ENCODE data around the gene IFT43. TPM values are rescaled to one million over a fixed set of nuclear protein-coding genes. Genes with fewer than 3 reads are reported as not detected.

Gene IFT43
- total RNA-seq, 1 donor from 2014 or later, result 21.9 TPM

DNA sequence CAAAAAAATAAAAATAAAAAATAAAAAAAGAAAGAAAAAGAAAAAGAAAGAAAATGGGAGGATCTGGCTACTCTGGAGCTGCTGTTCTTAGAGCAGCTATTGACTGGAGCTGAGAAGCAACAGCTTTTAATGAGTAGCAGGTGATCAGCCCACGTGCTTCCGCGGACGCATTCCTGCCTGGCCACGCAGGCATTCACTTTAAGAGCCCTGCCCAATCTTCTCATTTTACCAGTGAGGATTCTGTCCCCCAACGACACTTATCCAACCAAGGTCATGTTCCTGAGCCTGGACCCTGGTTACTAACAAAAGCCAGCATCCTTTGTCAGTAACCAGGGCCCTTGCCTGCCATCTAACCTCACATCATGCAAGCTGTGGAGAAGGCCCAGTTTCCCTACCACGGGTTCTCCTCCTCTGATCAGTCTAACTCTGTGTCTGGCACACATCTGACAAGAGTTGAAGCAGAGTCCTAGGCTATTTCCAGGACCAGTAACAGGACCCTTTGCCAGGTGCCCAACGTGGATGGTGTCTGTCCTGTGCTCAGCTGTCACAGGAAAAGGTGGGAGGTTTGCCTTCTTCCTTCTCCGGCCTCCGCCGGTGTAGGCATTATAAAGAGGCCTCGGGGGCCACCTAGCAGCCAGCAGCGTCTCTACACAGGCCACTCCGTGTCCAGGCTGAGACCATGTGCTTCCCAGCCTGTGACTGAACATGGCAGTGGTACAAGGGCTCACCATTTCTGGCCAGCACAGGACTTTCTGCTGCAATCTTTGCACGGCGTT, 105.2 kb downstream of the IFT43 start:
- DNase-seq, result no peak
- Histone ChIP-seq H3K27ac (no peak overlapping the region), H3K36me3 (no peaks in the 10 kb centered on the region), H3K4me1 (no peaks in the 10 kb centered on the region), H3K9me3 (no peaks in the 10 kb centered on the region), H3K27me3 (ENCODE audit: low read depth) (no peaks in the 10 kb centered on the region), H3K4me3 (no peak overlapping the region)
- intact Hi-C loops (cut with DNase I), result no loop called here
- peak; percentile 51 to 54 for ATAC-seq
- TF ChIP-seq, protein P1, sequence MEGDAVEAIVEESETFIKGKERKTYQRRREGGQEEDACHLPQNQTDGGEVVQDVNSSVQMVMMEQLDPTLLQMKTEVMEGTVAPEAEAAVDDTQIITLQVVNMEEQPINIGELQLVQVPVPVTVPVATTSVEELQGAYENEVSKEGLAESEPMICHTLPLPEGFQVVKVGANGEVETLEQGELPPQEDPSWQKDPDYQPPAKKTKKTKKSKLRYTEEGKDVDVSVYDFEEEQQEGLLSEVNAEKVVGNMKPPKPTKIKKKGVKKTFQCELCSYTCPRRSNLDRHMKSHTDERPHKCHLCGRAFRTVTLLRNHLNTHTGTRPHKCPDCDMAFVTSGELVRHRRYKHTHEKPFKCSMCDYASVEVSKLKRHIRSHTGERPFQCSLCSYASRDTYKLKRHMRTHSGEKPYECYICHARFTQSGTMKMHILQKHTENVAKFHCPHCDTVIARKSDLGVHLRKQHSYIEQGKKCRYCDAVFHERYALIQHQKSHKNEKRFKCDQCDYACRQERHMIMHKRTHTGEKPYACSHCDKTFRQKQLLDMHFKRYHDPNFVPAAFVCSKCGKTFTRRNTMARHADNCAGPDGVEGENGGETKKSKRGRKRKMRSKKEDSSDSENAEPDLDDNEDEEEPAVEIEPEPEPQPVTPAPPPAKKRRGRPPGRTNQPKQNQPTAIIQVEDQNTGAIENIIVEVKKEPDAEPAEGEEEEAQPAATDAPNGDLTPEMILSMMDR (IDR thresholded peaks at IDR 0.05), result peak; percentile 12

DNA sequence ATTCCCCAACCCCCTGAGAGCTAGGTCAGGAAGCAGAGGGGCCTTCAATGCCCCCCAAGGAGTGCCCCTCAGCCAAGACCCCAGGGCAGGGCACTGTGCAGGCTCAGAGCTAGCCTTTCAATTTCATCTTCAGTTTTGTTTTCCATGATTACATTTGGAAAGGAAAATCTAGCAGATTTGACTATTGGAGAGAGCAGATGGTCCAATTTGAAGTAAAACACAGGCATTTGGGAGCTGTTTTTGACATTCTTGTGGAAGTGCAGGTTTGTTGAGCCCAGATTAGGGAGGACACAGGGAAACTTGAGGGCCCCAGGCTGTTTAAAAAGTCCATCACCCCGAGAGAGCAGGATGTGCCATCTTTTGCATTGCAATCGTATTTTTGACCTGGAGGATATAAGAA, 107.5 kb downstream of the IFT43 start:
- no peak overlapping the region for H3K4me3 ChIP-seq
- no peaks in the 10 kb centered on the region for H3K4me1 ChIP-seq
- DNase-seq (no peak), ATAC-seq (no peak)
- TF ChIP-seq, protein P1 (IDR thresholded peaks at IDR 0.05), result no peak
- no peaks in the 10 kb centered on the region for H3K36me3 ChIP-seq
- H3K9me3 ChIP-seq, result no peaks in the 10 kb centered on the region
- no peak overlapping the region for H3K27ac ChIP-seq
- intact Hi-C loops (cut with DNase I), result no loop called here
- no peaks in the 10 kb centered on the region for H3K27me3 ChIP-seq (ENCODE audit: low read depth)

DNA sequence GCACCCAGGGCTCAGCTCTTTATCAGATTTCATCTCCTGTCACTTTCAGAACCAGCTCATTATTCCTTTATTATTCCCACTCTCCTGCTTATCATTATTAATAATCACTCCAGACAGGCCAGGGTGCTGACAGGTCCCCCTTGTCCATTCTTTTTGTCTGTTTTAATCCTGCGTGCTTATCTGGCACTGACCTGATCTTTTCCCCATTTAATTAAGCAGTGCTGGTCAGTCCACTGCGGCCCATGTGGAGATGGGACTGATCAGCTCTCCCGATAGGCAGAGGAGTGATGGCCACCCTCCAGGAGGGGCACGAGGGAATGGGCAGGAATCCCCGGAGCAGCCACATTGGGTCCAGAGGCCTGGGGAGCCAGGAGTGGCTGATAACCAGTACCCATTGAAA, 110.7 kb downstream of the IFT43 start:
- H3K27me3 ChIP-seq (ENCODE audit: low read depth), result no peaks in the 10 kb centered on the region
- ATAC-seq, result no peak

DNA sequence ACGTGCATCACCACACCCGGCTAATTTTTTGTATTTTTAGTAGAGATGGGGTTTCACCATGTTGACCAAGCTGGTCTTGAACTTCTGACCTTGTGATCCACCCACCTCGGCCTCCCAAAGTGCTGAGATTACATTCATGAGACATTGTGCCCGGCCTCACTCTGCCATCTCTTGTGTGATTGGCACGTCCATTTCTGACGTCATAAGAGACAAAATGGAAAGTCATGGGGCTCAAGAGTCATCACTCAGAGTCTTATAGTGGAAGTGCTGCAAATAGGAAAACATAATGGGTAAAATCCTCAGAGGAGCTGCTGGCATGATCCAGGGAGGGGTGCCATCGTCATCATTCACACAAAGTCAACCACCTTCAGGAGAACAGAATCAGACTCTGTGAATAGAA, 112.0 kb downstream of the IFT43 start:
- DNase-seq (no peak), ATAC-seq (no peak)
- Histone ChIP-seq H3K4me3 (no peak overlapping the region), H3K9me3 (no peaks in the 10 kb centered on the region), H3K36me3 (no peaks in the 10 kb centered on the region), H3K4me1 (no peaks in the 10 kb centered on the region), H3K27ac (no peak overlapping the region), H3K27me3 (ENCODE audit: low read depth) (no peaks in the 10 kb centered on the region)
- TF ChIP-seq, protein P1 (IDR thresholded peaks at IDR 0.05), result no peak
- intact Hi-C loops (cut with DNase I), result no loop called here

More for the DNA sequence above, 110.7 kb downstream of the IFT43 start:
- TF ChIP-seq, protein P1 (IDR thresholded peaks at IDR 0.05), result no peak
- H3K9me3 ChIP-seq, result no peaks in the 10 kb centered on the region
- H3K4me3 ChIP-seq, result no peak overlapping the region
- intact Hi-C loops (cut with DNase I), result no loop called here
- DNase-seq, result no peak
- H3K27ac ChIP-seq, result no peak overlapping the region
- no peaks in the 10 kb centered on the region for H3K4me1 ChIP-seq
- no peaks in the 10 kb centered on the region for H3K36me3 ChIP-seq

DNA sequence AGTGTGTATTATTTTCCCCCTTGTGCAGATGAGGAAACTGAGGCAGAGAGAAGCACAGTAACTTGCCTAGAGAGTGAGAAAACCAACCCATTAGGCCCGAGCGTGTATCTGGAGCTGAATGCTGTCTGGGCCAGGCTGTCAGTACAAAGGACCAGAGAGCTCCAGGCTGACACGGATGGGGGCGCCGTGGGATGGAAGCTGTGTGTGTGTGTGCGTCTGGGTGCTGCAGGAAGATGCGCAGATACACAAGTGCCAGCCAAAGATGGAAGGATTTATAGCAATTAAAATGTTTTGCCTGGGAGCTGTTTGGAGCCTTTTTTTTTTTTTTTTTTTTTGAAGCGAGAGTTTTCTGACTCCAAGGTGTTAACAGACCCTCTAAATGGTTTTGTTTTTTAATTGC, 112.5 kb downstream of the IFT43 start:
- TF ChIP-seq, protein P1 (IDR thresholded peaks at IDR 0.05), result no peak
- intact Hi-C loops (cut with DNase I), result no loop called here
- Histone ChIP-seq H3K27me3 (ENCODE audit: low read depth) (no peaks in the 10 kb centered on the region), H3K9me3 (no peaks in the 10 kb centered on the region), H3K4me1 (no peaks in the 10 kb centered on the region), H3K4me3 (no peak overlapping the region), H3K36me3 (no peaks in the 10 kb centered on the region), H3K27ac (no peak overlapping the region)
- ATAC-seq (no peak), DNase-seq (no peak)

Data from lower lobe of right lung (tissue), 2 donors.